Activated CD8-positive, alpha-beta T cell treated with anti-CD3 and anti-CD28 coated beads for 36 hours (primary cell): Measurements from ENCODE around the gene GSTM3. TPM values are rescaled to one million over a fixed set of nuclear protein-coding genes. Genes with fewer than 3 reads are reported as not detected.

Experiments used
- ATAC-seq: fragments of 200-7000 bp; cut with Tn5 transposase; one replicate; pipeline ENCODE4 v1.10.0; 2021; ENCODE audit warnings: mild to moderate bottlenecking, moderate library complexity
- CTCF ChIA-PET: fragments of 350-600 bp; sonication (Branson Sonifier 250); formaldehyde crosslinking; loops from one replicate; lab custom pipeline; 2021; ENCODE audit warnings: antibody characterized with exemption; lab: Charles Lee
- POLR2A ChIA-PET: fragments of 350-600 bp; sonication (Branson Sonifier 250); formaldehyde crosslinking; loops from one replicate; lab custom pipeline; 2021; ENCODE audit warnings: antibody characterized with exemption; lab: Charles Lee
- DNase-seq: peaks from one replicate; pipeline ENCODE4 v3.0.0-alpha.2; 2020
- H3K27ac Mint-ChIP-seq: one replicate; pipeline ENCODE4 v1.8.0; 2021; ENCODE audit warnings: mild to moderate bottlenecking, mixed read lengths
- H3K27me3 Mint-ChIP-seq: one replicate; pipeline ENCODE4 v1.8.0; 2021; ENCODE audit warnings: mixed read lengths
- H3K36me3 Mint-ChIP-seq: one replicate; pipeline ENCODE4 v1.8.0; 2021; ENCODE audit warnings: low read depth, mixed read lengths
- H3K4me1 Mint-ChIP-seq: one replicate; pipeline ENCODE4 v1.8.0; 2021; ENCODE audit warnings: low read depth, mixed read lengths
- H3K4me3 Mint-ChIP-seq: one replicate; pipeline ENCODE4 v1.8.0; 2021; ENCODE audit warnings: mild to moderate bottlenecking, moderate library complexity, mixed read lengths
- H3K9me3 Mint-ChIP-seq: one replicate; pipeline ENCODE4 v1.8.0; 2021; ENCODE audit warnings: mixed read lengths
- CTCF ChIP-seq: fragments of 200-600 bp; IDR thresholded peaks from one replicate; pipeline ENCODE4 v1.8.0; 2022; ENCODE audit warnings: antibody characterized with exemption, mild to moderate bottlenecking
- intact Hi-C: fragments of 100-400 bp; cut with micrococcal nuclease; formaldehyde crosslinking; loops from one replicate; pipeline ENCODE4 v1.10.0; 2022
- total RNA-seq, 2 experiments: library from RNA; stranded (reverse); gene quantifications; one replicate each; pipeline ENCODE4 v1.2.3, GENCODE V29; 2021

GSTM3 gene
- total RNA-seq, 2 experiments from 2014 or later = 40.8 to 42.0 TPM

GRCh38 chr1:109773900-109774485 is 33.2 kb upstream of the GSTM3 start:
- H3K4me3 Mint-ChIP-seq = no peak overlapping the region
- no peaks in the 10 kb centered on the region for H3K4me1 Mint-ChIP-seq
- CTCF ChIA-PET = interaction anchor here (0.6 to 24.0 kb wide), 25 partner anchors 15 to 286 kb away, joined by 3 to 745 read pairs (median 3); partner anchors contain the start of genes AHCYL1, GNAI3 and GSTM1
- no peaks in the 10 kb centered on the region for H3K27me3 Mint-ChIP-seq
- ATAC-seq (no peak), DNase-seq (no peak)
- H3K9me3 Mint-ChIP-seq = no peaks in the 10 kb centered on the region
- H3K36me3 Mint-ChIP-seq = no peaks in the 10 kb centered on the region
- no peak overlapping the region for H3K27ac Mint-ChIP-seq
- peak; percentile 10 for TF ChIP-seq CTCF
- POLR2A ChIA-PET = interaction anchor here (0.6 to 4.1 kb wide), 5 partner anchors 38 to 211 kb away, joined by 3 to 45 read pairs (median 3); partner anchors contain the start of gene AHCYL1
- intact Hi-C loops = loop anchor here (1.0 kb wide), 1 partner anchor 131 kb away; no protein-coding TSS in a partner anchor

GRCh38 chr1:109773203-109773899 is 32.5 kb upstream of the GSTM3 start:
- peak; percentile 80 for TF ChIP-seq CTCF
- ATAC-seq (peak; percentile 86), DNase-seq (peak; percentile 84)
- Mint-ChIP-seq H3K4me3 (no peak overlapping the region), H3K27me3 (no peaks in the 10 kb centered on the region), H3K9me3 (no peaks in the 10 kb centered on the region), H3K4me1 (no peaks in the 10 kb centered on the region), H3K27ac (no peak overlapping the region), H3K36me3 (no peaks in the 10 kb centered on the region)
- ChIA-PET CTCF (interaction anchor here (0.7 to 24.0 kb wide), 24 partner anchors 15 to 269 kb away, joined by 3 to 745 read pairs (median 4); partner anchors contain the start of genes AHCYL1, GNAI3 and GPR61), POLR2A (interaction anchor here (0.6 to 2.1 kb wide), 2 partner anchors 151 to 212 kb away, joined by 3 to 10 read pairs; partner anchors contain the start of gene AHCYL1)
- intact Hi-C loops = loop anchor here (1.0 kb wide), 1 partner anchor 130 kb away; no protein-coding TSS in a partner anchor

GRCh38 chr1:109772658-109773202 is 31.9 kb upstream of the GSTM3 start:
- Mint-ChIP-seq H3K36me3 (no peaks in the 10 kb centered on the region), H3K9me3 (no peaks in the 10 kb centered on the region), H3K27me3 (no peaks in the 10 kb centered on the region), H3K27ac (no peak overlapping the region), H3K4me1 (no peaks in the 10 kb centered on the region), H3K4me3 (no peak overlapping the region)
- CTCF ChIA-PET = interaction anchor here (0.7 to 24.0 kb wide), 17 partner anchors 16 to 269 kb away, joined by 3 to 745 read pairs (median 4); partner anchors contain the start of genes AHCYL1 and GPR61
- intact Hi-C loops = loop anchor here (1.0 kb wide), 1 partner anchor 129 kb away; no protein-coding TSS in a partner anchor
- POLR2A ChIA-PET = interaction anchor here (0.6 to 2.1 kb wide), 2 partner anchors 152 to 212 kb away, joined by 3 to 10 read pairs; partner anchors contain the start of gene AHCYL1
- no peak for DNase-seq
- no peak for TF ChIP-seq CTCF
- no peak for ATAC-seq

GRCh38 chr1:109771712-109772657 is 31.1 kb upstream of the GSTM3 start:
- ChIA-PET POLR2A (interaction anchor here (2.1 kb wide), 1 partner anchor 213 kb away, joined by 10 read pairs; the partner anchor contains the start of gene AHCYL1), CTCF (interaction anchor here (1.0 to 24.0 kb wide), 13 partner anchors 17 to 270 kb away, joined by 3 to 745 read pairs (median 5); partner anchors contain the start of gene AHCYL1)
- ATAC-seq (no peak), DNase-seq (no peak)
- H3K27me3 Mint-ChIP-seq = no peaks in the 10 kb centered on the region
- no peaks in the 10 kb centered on the region for H3K36me3 Mint-ChIP-seq
- no peak overlapping the region for H3K4me3 Mint-ChIP-seq
- no peak for TF ChIP-seq CTCF
- no peak overlapping the region for H3K27ac Mint-ChIP-seq
- intact Hi-C loops = loop anchor here (2.0 kb wide), 1 partner anchor 225 kb away; no protein-coding TSS in a partner anchor
- no peaks in the 10 kb centered on the region for H3K4me1 Mint-ChIP-seq
- H3K9me3 Mint-ChIP-seq = no peaks in the 10 kb centered on the region
